OCI-LY7 (cell line): ENCODE results near the gene EDAR. TPM values are rescaled to one million over a fixed set of nuclear protein-coding genes. Genes with fewer than 3 reads are reported as not detected.

Source experiments
- BruUV-seq: library from RNA; stranded (reverse); fragments of 400-500 nt; replicated peaks from 2 replicates; lab custom pipeline; 2021; lab: Mats Ljungman, UMichigan
- CTCF ChIA-PET: fragments of 300-600 bp; sonication (Branson Sonifier 250); formaldehyde crosslinking; loops from one replicate; lab custom pipeline; 2022; ENCODE audit warnings: antibody characterized with exemption; ENCODE audit not compliant: unreplicated experiment; lab: Charles Lee
- POLR2A ChIA-PET: fragments of 300-600 bp; sonication (Branson Sonifier 250); formaldehyde crosslinking; loops from one replicate; lab custom pipeline; 2022; ENCODE audit warnings: antibody characterized with exemption; lab: Charles Lee
- DNase-seq: peaks from one replicate; pipeline ENCODE4 v3.0.0-alpha.2; 2015; ENCODE audit warnings: low spot score
- H2AFZ ChIP-seq: fragments of 200-600 bp; sonication (generic), shearing (Covaris generic); 2 replicates; pipeline ENCODE4 v1.6.1; 2014; ENCODE audit warnings: mild to moderate bottlenecking, antibody characterized with exemption, low read length, moderate library complexity
- H3K27ac ChIP-seq: fragments of 200-600 bp; sonication (generic); 2 replicates; pipeline ENCODE4 v1.5.1; 2014; ENCODE audit warnings: mixed run types, low read depth, mild to moderate bottlenecking, moderate library complexity, low read length, inconsistent platforms; ENCODE audit not compliant: poor library complexity, severe bottlenecking
- H3K36me3 ChIP-seq: fragments of 200-600 bp; sonication (generic); 2 replicates; pipeline ENCODE4 v1.6.1; 2014; ENCODE audit warnings: mild to moderate bottlenecking, antibody characterized with exemption, low read length, moderate library complexity, mixed read lengths; ENCODE audit not compliant: insufficient read depth
- H3K4me1 ChIP-seq: fragments of 200-600 bp; sonication (generic); 2 replicates; pipeline ENCODE4 v1.5.1; 2014; ENCODE audit warnings: mild to moderate bottlenecking, low read length; ENCODE audit not compliant: insufficient read depth, poor library complexity, severe bottlenecking
- H3K4me2 ChIP-seq: fragments of 200-600 bp; sonication (generic); 2 replicates; pipeline ENCODE4 v1.6.1; 2014; ENCODE audit warnings: mild to moderate bottlenecking, low read length
- H3K4me3 ChIP-seq: fragments of 200-600 bp; sonication (generic); 2 replicates; pipeline ENCODE4 v1.5.1; 2014; ENCODE audit warnings: mild to moderate bottlenecking, low read depth, low read length; ENCODE audit not compliant: poor library complexity, severe bottlenecking
- H3K79me2 ChIP-seq: fragments of 200-600 bp; sonication (generic); 2 replicates; pipeline ENCODE4 v1.6.1; 2016; ENCODE audit warnings: low read depth, mild to moderate bottlenecking, low read length, moderate library complexity, mixed read lengths; ENCODE audit not compliant: insufficient read depth
- H3K9me2 ChIP-seq: fragments of 200-600 bp; sonication (generic); 2 replicates; pipeline ENCODE4 v1.6.1; 2016; ENCODE audit warnings: mild to moderate bottlenecking, low read length, mixed read lengths; ENCODE audit not compliant: insufficient read depth
- H3K9me3 ChIP-seq: fragments of 200-600 bp; sonication (generic); 2 replicates; pipeline ENCODE4 v1.6.1; 2014; ENCODE audit warnings: mild to moderate bottlenecking, mixed run types, low read length, mixed read lengths
- H4K20me1 ChIP-seq: fragments of 200-600 bp; sonication (generic); 2 replicates; pipeline ENCODE4 v1.6.1; 2014; ENCODE audit warnings: mild to moderate bottlenecking, antibody characterized with exemption, low read length, moderate library complexity, mixed read lengths; ENCODE audit not compliant: insufficient read depth
- CTCF ChIP-seq: fragments of 200-600 bp; sonication (generic); conservative IDR thresholded peaks from 2 replicates; pipeline ENCODE4 v1.5.1; 2014; ENCODE audit warnings: mild to moderate bottlenecking, antibody characterized with exemption, low read length, moderate library complexity, mixed read lengths
- EZH2phosphoT487 ChIP-seq: fragments of 200-600 bp; sonication (generic); IDR thresholded peaks from 2 replicates; pipeline ENCODE4 v1.6.1; 2018; ENCODE audit warnings: low read depth, borderline replicate concordance, mild to moderate bottlenecking, mixed run types, antibody characterized with exemption, low read length, moderate library complexity, mixed read lengths
- intact Hi-C: fragments of 100-400 bp; cut with micrococcal nuclease; formaldehyde crosslinking; loops from one replicate; pipeline ENCODE4 v1.10.0; 2022; ENCODE audit not compliant: unreplicated experiment
- total RNA-seq, 2 experiments: library from RNA; depleted of rRNA in 1 of 2; stranded (reverse); fragments of >200 nt in 1 of 2; shearing (Covaris generic) in 1 of 2; gene quantifications; 2 replicates each; pipeline ENCODE4 v1.2.3, GENCODE V29; 2014 to 2022

The EDAR gene
- total RNA-seq, 2 experiments from 2014 or later, result not detected

DNA sequence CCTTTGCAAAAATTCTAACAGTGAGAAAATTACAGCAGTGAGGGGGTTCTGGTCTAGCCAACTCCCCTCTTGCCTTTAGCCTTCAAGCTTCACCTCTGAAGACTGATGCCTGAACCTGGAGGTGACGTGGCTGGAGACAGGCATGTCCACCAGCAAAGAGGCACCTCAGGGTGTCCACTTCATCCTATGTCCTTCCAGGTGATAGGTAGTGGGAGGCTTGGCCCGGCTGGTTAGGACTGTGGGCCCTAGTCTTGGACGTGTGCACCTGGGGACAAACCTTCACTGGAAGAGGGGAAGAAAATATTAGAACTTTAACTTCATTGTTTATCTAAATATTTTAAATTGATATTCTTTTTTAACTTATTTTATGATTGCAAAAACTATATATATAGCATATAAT lies 35.5 kb upstream of the EDAR start:
- Histone ChIP-seq H3K79me2 (no peaks in the 10 kb centered on the region), H3K4me3 (no peak overlapping the region), H3K36me3 (no peaks in the 10 kb centered on the region), H3K9me3 (no peaks in the 10 kb centered on the region), H2AFZ (no peak overlapping the region), H3K27ac (no peak overlapping the region), H4K20me1 (no peaks in the 10 kb centered on the region), H3K9me2 (no peaks in the 10 kb centered on the region), H3K4me1 (no peaks in the 10 kb centered on the region), H3K4me2 (no peak overlapping the region)
- POLR2A ChIA-PET, result no interaction called here
- intact Hi-C loops, result no loop called here
- no TSS peak for BruUV-seq
- DNase-seq, result no peak
- no peak for TF ChIP-seq EZH2phosphoT487
- TF ChIP-seq CTCF, result no peak
- CTCF ChIA-PET, result no interaction called here

DNA sequence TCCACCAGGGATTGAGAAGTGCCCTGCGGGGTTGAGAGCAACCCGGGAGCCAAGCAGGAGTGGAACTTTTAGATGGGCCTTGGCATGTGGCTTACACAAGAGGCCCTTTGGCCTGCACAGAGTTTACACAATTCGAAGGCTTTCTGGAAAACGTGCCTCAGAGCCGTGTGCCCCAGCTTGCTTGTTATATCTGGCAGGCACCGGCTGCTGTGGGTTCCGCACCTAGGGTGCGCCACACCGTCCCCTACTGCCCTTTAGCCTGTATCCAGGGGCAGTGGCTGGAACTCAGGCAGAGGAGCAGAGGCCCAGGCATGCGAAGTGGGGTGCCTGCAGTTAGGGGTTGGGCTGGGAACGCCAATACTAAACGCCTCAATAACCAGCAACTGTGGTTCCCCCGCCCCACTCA lies 32.9 kb upstream of the EDAR start:
- ChIA-PET POLR2A (no interaction called here), CTCF (no interaction called here)
- intact Hi-C loops, result no loop called here
- Histone ChIP-seq H3K4me2 (no peak overlapping the region), H3K9me2 (no peaks in the 10 kb centered on the region), H2AFZ (no peak overlapping the region), H4K20me1 (no peaks in the 10 kb centered on the region), H3K9me3 (no peaks in the 10 kb centered on the region), H3K4me3 (no peak overlapping the region), H3K36me3 (no peaks in the 10 kb centered on the region), H3K27ac (no peak overlapping the region), H3K4me1 (no peaks in the 10 kb centered on the region), H3K79me2 (no peaks in the 10 kb centered on the region)
- no peak for DNase-seq
- BruUV-seq, result no TSS peak
- no peak for TF ChIP-seq EZH2phosphoT487
- no peak for TF ChIP-seq CTCF

- intact Hi-C loops, result no loop called here
- Histone ChIP-seq H3K9me3 (no peaks in the 10 kb centered on the region), H3K79me2 (no peaks in the 10 kb centered on the region), H3K4me1 (no peaks in the 10 kb centered on the region), H4K20me1 (no peaks in the 10 kb centered on the region), H3K4me3 (no peak overlapping the region), H3K9me2 (no peaks in the 10 kb centered on the region), H3K36me3 (no peaks in the 10 kb centered on the region), H3K4me2 (no peak overlapping the region), H3K27ac (no peak overlapping the region), H2AFZ (no peak overlapping the region)
- no TSS peak for BruUV-seq
- CTCF ChIA-PET, result no interaction called here
- POLR2A ChIA-PET, result no interaction called here
- DNase-seq, result no peak
- TF ChIP-seq EZH2phosphoT487 (no peak), CTCF (no peak)
These were observed 31.2 kb upstream of the EDAR start for GRCh38 chr2:109020217-109020637.
